Pons (tissue), 1 donor: Measurements from ENCODE around the gene KCNN3.

Experiments used
- DNase-seq: peaks from one replicate; pipeline ENCODE4 v3.0.0-alpha.2; 2016; ENCODE audit warnings: low spot score

KCNN3 gene

GRCh38 chr1:154816369-154816768 lies 53.7 kb downstream of the KCNN3 start:
- DNase-seq: no peak

GRCh38 chr1:154813846-154814505 lies 56.1 kb downstream of the KCNN3 start:
- DNase-seq: no peak

DNA sequence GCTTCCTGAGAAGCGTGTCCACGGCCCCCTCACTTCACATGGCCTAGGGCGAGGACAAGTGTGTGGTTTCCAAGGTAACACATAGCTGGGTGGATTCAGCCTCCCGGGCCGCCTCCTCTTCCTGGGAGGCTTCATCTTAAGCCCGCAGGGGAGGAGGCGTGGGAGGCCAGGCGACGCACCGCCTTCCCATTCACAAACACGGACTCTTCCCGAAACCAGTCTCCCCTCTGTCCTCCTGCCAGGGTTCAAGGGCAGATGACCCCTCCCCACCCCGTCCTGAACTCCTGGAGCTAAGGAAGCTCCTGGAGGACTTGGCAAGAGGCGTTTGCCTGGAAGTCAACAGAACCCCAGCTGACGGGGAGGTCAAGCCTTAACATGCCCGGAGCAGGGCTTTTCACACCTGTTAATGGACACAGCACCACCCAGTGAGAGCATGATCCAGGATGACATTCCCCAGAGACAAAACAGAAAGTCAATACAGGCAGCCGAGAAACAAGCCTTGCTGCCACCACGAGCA lies 56.7 kb downstream of the KCNN3 start:
- DNase-seq: no peak

GRCh38 chr1:154812877-154813276 lies 57.2 kb downstream of the KCNN3 start:
- no peak for DNase-seq

GRCh38 chr1:154810571-154810970 lies 59.5 kb downstream of the KCNN3 start:
- DNase-seq: no peak

DNA sequence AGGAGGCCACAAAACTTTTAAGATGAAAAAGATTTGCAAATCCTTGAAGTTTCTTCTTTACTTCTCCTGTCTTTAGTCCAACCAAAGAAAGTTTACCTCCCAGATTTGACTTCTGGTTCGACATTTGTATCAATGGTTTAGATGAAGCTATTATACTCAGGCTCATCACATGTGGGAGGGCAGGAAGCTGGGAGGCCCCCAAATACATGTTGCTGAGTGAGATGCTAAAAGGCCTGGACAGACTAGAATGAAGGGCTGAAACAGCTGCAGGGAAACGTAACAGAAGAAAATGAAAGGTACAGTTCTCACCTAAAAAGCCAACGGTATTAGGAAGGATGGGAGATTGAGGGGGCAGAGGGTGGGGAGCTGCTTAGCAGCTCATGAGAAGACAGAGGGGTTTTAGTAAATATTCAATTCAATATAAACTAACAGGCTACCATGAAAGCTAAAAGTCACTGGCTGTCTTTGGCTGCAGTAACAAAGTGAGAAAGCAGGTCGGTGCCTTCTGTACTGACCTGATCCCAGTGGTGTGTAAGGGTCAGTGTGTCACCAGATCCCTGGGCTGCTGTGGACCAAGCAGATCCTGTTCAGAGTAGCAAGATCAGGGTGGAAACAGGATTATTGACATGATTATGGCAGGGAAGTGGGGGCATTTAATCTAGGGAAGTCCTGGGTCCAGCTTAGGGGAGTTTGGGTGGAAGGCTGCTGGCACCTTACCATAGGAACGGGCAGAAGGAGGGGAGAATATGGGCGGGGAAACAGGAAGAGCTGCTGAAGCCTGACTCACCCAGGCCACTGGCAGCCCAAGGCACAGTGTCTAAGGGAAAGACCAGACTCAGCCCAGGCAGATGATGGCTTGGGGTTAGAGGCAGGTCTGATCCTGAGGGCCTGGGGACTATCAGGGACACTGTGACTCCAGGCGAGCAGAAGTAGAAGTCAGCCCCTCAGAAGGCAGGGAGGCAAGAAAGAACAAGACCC lies 60.4 kb downstream of the KCNN3 start:
- no peak for DNase-seq

DNA sequence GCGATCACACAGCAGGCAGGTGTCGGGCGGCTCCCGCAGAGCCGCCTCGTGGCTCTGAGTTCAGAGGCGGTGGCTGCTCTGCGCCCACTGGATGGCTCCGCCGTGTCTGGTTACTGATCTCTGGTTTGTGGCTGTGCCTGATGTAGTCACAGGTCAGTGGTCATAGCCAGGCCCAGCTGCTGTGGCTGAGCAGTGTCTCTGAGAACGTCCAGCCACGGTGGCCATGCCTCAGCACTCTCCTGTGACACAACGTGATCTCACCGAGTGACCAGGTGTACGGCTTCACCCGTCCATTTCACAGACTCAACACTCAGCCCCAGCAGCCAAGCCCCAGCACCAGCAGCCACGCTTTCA lies 61.2 kb downstream of the KCNN3 start:
- no peak for DNase-seq

- DNase-seq: no peak
These were observed 61.7 kb downstream of the KCNN3 start for GRCh38 chr1:154808261-154808908.

- peak; percentile 5 for DNase-seq
These were observed 63.0 kb downstream of the KCNN3 start for GRCh38 chr1:154807048-154807591.

GRCh38 chr1:154806333-154806732 lies 63.7 kb downstream of the KCNN3 start:
- DNase-seq: no peak

DNA sequence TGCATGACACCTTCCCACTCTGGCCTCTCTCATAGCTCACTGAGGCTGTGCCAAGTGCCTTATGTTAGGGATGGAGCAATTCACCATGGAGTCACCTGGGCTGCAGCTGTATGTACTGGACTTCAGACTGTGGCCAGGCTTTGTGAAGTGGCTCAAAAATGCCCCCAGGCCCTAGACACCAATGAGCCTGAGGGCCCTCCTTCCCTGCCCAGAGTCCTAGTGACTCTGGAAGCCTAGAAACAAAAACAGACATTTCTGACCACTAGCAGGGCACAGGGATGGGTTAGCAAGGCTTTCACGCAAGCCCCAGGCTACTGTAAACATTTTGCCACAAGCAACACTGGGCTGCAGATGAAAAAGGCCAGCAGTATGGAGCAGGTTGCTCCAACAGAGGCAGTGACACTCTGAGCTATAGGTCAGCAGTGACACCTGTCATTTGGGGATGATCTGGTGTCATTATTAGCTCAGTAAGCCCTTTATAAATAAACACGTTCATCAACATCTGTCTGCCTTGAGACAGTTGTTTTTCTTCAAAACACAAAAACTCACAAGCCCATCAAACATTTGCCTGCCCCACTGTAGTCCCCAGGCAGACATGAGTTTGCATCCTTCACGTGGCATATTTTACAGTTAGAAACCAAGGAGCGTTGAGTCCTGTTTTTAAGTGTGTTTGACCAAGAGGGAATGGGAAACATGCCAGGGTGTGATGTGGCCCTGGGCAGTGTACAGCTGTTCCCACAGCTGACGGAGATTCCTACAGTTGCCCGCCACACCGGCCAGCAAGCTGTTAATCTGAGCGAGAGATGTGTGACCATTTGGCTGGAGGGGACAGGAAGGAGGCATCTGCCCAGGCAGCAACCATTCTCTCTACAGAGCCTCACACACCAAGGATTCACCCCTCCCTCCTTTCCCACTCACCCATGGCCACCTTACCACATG lies 66.8 kb downstream of the KCNN3 start:
- no peak for DNase-seq

DNA sequence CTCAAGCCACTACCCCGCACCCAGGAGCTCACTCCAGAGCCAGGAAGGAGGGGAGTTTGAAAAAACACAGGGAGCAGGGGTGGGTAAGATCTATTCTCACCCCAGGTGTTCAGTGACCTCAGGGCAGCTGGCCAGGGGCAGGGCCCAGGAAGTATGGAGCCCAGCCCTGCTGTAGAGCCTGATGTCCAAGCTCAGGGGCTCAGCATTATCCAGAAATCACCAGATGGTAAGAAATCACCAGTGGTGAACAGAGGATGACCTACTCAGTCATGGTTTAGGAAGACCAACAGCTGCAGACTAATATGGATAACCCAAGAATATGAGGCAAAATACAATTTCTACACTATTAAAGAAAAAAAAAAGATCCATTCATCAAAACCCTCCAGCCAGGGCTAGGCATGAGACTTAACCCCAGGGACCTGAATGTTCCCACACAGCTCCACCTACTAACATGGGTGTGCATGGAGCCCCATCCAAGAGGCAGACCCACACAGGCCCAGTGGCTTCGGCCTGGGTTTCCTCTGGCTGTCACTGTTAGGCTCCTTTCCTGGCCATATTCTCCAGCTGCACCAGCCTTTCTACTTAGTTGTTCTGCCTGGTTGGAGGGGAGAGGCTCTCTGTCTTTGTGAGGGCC lies 67.6 kb downstream of the KCNN3 start:
- no peak for DNase-seq

- DNase-seq: no peak
These were observed 68.7 kb downstream of the KCNN3 start for GRCh38 chr1:154801234-154802011.

DNA sequence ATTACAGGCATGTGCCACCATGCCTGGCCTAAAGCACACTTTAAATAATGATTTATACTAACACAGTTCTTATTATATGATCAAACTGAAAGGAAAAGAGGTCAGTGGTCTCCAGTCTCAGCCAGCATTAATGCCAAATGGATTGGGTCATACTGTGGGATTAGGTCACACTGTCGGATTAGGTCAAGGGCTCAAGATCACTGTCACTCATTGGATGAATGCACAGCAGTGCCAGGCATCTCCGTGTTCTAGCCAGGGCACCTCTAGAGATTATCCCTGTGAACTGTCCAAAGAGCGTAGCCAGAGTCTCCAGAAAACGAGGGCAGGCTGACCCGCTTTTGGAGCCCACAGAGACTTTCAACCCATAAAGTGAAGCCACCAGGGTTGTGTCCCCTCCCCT lies 70.9 kb downstream of the KCNN3 start:
- DNase-seq: no peak

GRCh38 chr1:154798645-154799044 lies 71.4 kb downstream of the KCNN3 start:
- no peak for DNase-seq

GRCh38 chr1:154797175-154797574 lies 72.9 kb downstream of the KCNN3 start:
- DNase-seq: no peak

DNA sequence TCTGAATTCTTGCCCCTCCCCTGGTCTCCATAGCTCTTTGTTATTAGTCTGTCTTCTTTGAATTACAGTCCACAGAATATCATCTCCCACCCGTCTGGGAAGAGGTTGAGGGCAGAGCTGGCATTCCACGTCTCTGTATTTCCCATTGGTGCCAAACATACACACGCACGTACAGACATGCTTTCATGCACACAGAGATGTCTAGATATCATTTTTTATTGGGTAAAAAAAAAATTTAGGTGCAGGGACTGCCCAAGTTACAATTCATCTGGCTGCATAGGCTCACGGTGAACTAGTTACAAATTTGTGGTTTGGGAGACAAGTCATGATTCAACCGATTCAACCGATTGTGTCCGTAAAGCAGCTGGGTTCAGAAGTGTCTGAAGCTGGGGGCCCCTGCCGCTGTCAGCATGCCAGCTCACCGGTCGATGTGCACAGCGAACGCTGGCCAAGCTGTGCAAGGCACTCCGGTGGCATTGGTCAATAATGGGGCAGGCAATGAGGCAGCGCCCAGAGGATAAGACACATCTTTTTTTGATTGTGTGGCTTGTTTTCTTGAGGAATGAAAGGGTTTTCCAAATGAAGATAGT lies 73.7 kb downstream of the KCNN3 start:
- no peak for DNase-seq

DNA sequence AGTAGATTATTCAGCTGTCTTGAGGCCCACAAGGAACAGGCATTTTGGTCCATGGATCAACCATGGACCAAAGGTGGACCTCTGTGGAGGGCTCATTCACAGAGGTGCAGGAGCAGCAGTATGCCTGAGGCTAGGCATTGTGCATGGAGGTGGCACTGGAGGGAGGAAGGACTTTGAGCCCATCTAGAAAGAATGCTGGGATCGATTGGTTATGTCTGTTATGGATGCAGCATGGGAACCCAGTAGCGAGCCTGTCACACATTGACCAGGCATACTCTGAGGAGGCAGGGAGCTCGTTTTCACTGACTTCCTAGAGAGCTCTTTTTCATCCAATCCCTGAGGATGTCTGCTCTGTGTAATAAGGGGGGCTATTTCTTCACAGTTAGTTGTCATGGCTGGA lies 75.5 kb downstream of the KCNN3 start:
- DNase-seq: no peak

DNA sequence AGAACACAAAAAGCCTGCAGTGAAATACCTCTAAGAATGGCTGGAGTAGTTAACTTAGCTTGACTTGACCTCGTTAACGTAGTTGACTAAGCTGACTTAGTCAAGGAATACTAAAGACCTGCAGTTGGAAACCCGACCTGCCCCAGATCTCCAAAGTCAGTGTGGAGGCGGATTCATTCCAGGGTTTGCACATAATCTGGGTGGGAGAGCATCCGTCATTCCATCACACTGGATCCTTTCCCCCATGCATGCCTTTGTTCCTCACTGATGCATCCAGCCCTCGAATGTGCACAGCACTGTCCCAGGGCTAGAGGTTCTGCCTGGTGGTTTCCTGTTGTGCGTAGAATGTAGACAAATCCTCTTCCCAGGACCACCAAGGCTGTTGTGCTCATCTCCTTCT lies 76.4 kb downstream of the KCNN3 start:
- no peak for DNase-seq

- DNase-seq: no peak
These were observed 77.2 kb downstream of the KCNN3 start for GRCh38 chr1:154792899-154793298.
